Panc1 (cell line): ENCODE results near the gene HOXA10. TPM values are rescaled to one million over a fixed set of nuclear protein-coding genes. Genes with fewer than 3 reads are reported as not detected.

ENCODE experiments used
- ATAC-seq: fragments of 200-7000 bp; cut with Tn5 transposase; 2 replicates; pipeline ENCODE4 v1.9.1; 2020; ENCODE audit warnings: mild to moderate bottlenecking, moderate library complexity
- BruUV-seq: library from RNA; stranded (reverse); fragments of 400-500 nt; replicated peaks from 2 replicates; lab custom pipeline; 2021; lab: Mats Ljungman, UMichigan
- CTCF ChIA-PET: fragments of 300-600 bp; sonication (Branson Sonifier 250); formaldehyde crosslinking; loops from one replicate; lab custom pipeline; 2022; ENCODE audit warnings: antibody characterized with exemption; lab: Charles Lee
- POLR2A ChIA-PET: fragments of 300-600 bp; sonication (Branson Sonifier 250); formaldehyde crosslinking; loops from one replicate; lab custom pipeline; 2022; ENCODE audit warnings: antibody characterized with exemption; lab: Charles Lee
- DNase-seq: peaks from one replicate; pipeline ENCODE4 v3.0.0-alpha.2; 2010; ENCODE audit warnings: low read depth, low spot score
- H3K27ac ChIP-seq: 2 replicates; pipeline ENCODE4 v1.5.1; 2011; ENCODE audit warnings: mild to moderate bottlenecking, low read length, inconsistent platforms
- H3K27me3 ChIP-seq: fragments of 200-500 bp; sonication (Bioruptor generic); 2 replicates; pipeline ENCODE4 v1.6.0; 2014; ENCODE audit warnings: low read length, inconsistent platforms; ENCODE audit not compliant: control insufficient read depth, insufficient read depth
- H3K36me3 ChIP-seq: fragments of 200-500 bp; sonication (Bioruptor generic); 2 replicates; pipeline ENCODE4 v1.5.1; 2014; ENCODE audit warnings: inconsistent platforms, mild to moderate bottlenecking, low read length, moderate library complexity; ENCODE audit not compliant: control insufficient read depth, insufficient read depth
- H3K4me1 ChIP-seq: 2 replicates; pipeline ENCODE4 v1.5.1; 2011; ENCODE audit warnings: inconsistent platforms, mild to moderate bottlenecking, low read length, moderate library complexity; ENCODE audit not compliant: control insufficient read depth, insufficient read depth
- H3K4me3 ChIP-seq, 2 experiments: 2 replicates each; pipeline ENCODE4 v1.5.1; 2011 to 2012; ENCODE audit warnings: low read depth in 2 of 2, low read length in 2 of 2, mild to moderate bottlenecking in 2 of 2, inconsistent platforms in 1 of 2, moderate library complexity in 1 of 2
- H3K9me3 ChIP-seq: fragments of 200-500 bp; sonication (Bioruptor generic); 2 replicates; pipeline ENCODE4 v1.5.1; 2014; ENCODE audit warnings: low read depth, mild to moderate bottlenecking, inconsistent platforms, low read length, moderate library complexity; ENCODE audit not compliant: control insufficient read depth, insufficient read depth
- CTCF ChIP-seq: fragments of 450-650 bp; IDR thresholded peaks from 2 replicates; pipeline ENCODE4 v1.5.1; 2017; ENCODE audit warnings: mild to moderate bottlenecking
- POLR2AphosphoS5 ChIP-seq: IDR thresholded peaks from 2 replicates; pipeline ENCODE4 v1.6.1; 2012; ENCODE audit warnings: mild to moderate bottlenecking, low read depth, low read length, moderate library complexity
- REST ChIP-seq, 2 experiments: IDR thresholded peaks; 2 replicates each; pipeline ENCODE4 v1.6.1; 2011 to 2012; ENCODE audit warnings: low read depth in 2 of 2, control low read depth in 1 of 2, low read length in 1 of 2, mild to moderate bottlenecking in 1 of 2, moderate library complexity in 1 of 2; ENCODE audit not compliant: insufficient read depth in 1 of 2
- SIN3A ChIP-seq: IDR thresholded peaks from 2 replicates; pipeline ENCODE4 v1.6.1; 2012; ENCODE audit warnings: low read depth, mild to moderate bottlenecking, low read length, moderate library complexity, borderline replicate concordance; ENCODE audit not compliant: insufficient read depth
- TCF7L2 ChIP-seq: IDR thresholded peaks from 2 replicates; pipeline ENCODE4 v1.6.1; 2011; ENCODE audit warnings: mild to moderate bottlenecking, low read depth, low read length, inconsistent platforms
- in situ Hi-C: cut with HindIII; loops from 2 replicates; pipeline ENCODE4 v1.10.0; 2016; ENCODE audit warnings: low sequenced_read_pairs, low pct_unique_long_range_greater_than_20kb
- intact Hi-C: fragments of 100-400 bp; cut with micrococcal nuclease; formaldehyde crosslinking; loops from one replicate; pipeline ENCODE4 v1.10.0; 2022; ENCODE audit not compliant: unreplicated experiment
- total RNA-seq: library from RNA; stranded (reverse); gene quantifications from one replicate; pipeline ENCODE4 v1.2.1, GENCODE V29; 2021; ENCODE audit not compliant: unreplicated experiment

The HOXA10 gene
- total RNA-seq, 1 experiment from 2014 or later: 0.41 TPM

GRCh38 chr7:27158436-27159265 is 15.5 kb downstream of the HOXA10 start:
- no TSS peak for BruUV-seq
- no peak for TF ChIP-seq CTCF
- no peak for TF ChIP-seq REST (IDR thresholded peaks at IDR 0.05; ENCODE audit: insufficient read depth in 1 of 2, low read depth in 2 of 2, low read length in 1 of 2)
- TF ChIP-seq SIN3A: no peak
- TF ChIP-seq POLR2AphosphoS5: no peak
- no peak for TF ChIP-seq TCF7L2
- ATAC-seq (no peak), DNase-seq (no peak)
- no peaks in the 10 kb centered on the region for H3K27me3 ChIP-seq
- in situ Hi-C loops (no loop called here), intact Hi-C loops (no loop called here)
- H3K4me3 ChIP-seq: no peak overlapping the region
- ChIA-PET POLR2A (no interaction called here), CTCF (interaction anchor here (0.5 to 1.2 kb wide), 3 partner anchors 315 to 629 kb away, joined by 3 to 4 read pairs (median 3); no protein-coding TSS in a partner anchor)
- H3K36me3 ChIP-seq: no peaks in the 10 kb centered on the region; the same call in 1 of the 2 replicates
- no peaks in the 10 kb centered on the region for H3K9me3 ChIP-seq
- H3K4me1 ChIP-seq: 0 out of 2 replicates have a peak, but pooled peaks cover 3% of the 10 kb centered on the region
- no peak overlapping the region for H3K27ac ChIP-seq

GRCh38 chr7:27157702-27158431 is 16.3 kb downstream of the HOXA10 start:
- Histone ChIP-seq H3K36me3 (no peaks in the 10 kb centered on the region; the same call in 1 of the 2 replicates), H3K9me3 (no peaks in the 10 kb centered on the region), H3K27me3 (no peaks in the 10 kb centered on the region), H3K27ac (no peak overlapping the region), H3K4me3 (no peak overlapping the region), H3K4me1 (0 out of 2 replicates have a peak, but pooled peaks cover 3% of the 10 kb centered on the region)
- DNase-seq (no peak), ATAC-seq (no peak)
- ChIA-PET POLR2A (no interaction called here), CTCF (no interaction called here)
- BruUV-seq: no TSS peak
- in situ Hi-C loops: no loop called here
- intact Hi-C loops: no loop called here
- no peak for TF ChIP-seq SIN3A
- TF ChIP-seq TCF7L2: no peak
- no peak for TF ChIP-seq REST (IDR thresholded peaks at IDR 0.05; ENCODE audit: insufficient read depth in 1 of 2, low read depth in 2 of 2, low read length in 1 of 2)
- TF ChIP-seq CTCF: no peak
- TF ChIP-seq POLR2AphosphoS5: no peak
